Gastroesophageal sphincter (tissue), 3 donors: ENCODE measurements around the gene PTPRO.

Experiments used
- CTCF ChIP-seq, 4 experiments: fragments of 200-600 bp in 2 of 4; fragments of 450-650 bp in 2 of 4; sonication (generic) in 1 of 4; IDR thresholded peaks; one replicate each; pipeline ENCODE4 v1.5.1; 2017 to 2019; ENCODE audit warnings: antibody characterized with exemption in 4 of 4, mild to moderate bottlenecking in 2 of 4, moderate library complexity in 2 of 4
- POLR2A ChIP-seq, 2 donors: fragments of 450-650 bp; IDR thresholded peaks; one replicate each; pipeline ENCODE4 v1.6.1; 2017; ENCODE audit warnings: antibody characterized with exemption in 2 of 2, mild to moderate bottlenecking in 2 of 2, moderate library complexity in 1 of 2
- POLR2AphosphoS5 ChIP-seq: sonication (generic); formaldehyde crosslinking; IDR thresholded peaks from one replicate; pipeline ENCODE4 v1.6.1; 2017; ENCODE audit warnings: antibody characterized with exemption

GRCh38 chr12:15575671-15576541, 253.6 kb downstream of the PTPRO start:
- TF ChIP-seq CTCF (IDR thresholded peaks at IDR 0.05) (no peak), POLR2A (IDR thresholded peaks at IDR 0.05) (no peak), POLR2AphosphoS5 (no peak)
